ENCODE results near the gene USP19. TPM values are rescaled to one million over a fixed set of nuclear protein-coding genes. Genes with fewer than 3 reads are reported as not detected.
A peak's percentile ranks its signal among the peaks of the same experiment; 100 is the strongest.

USP19 gene
- total and polyA plus RNA-seq, 2 donors (not counting 1 experiment from before 2014, with no cell fraction given) = 73.5 to 87.3 TPM

- Histone ChIP-seq H3K4me3 (ENCODE audit: control extremely low read depth in 1 of 5, extremely low read depth in 1 of 5, insufficient read depth in 1 of 5, low read depth in 2 of 5, low read length in 4 of 5) (no peak overlapping the region), H3K79me2 (ENCODE audit: control insufficient read depth, insufficient read depth, low read length) (no peaks in the 10 kb centered on the region), H3K4me1 (ENCODE audit: control insufficient read depth in 2 of 2, insufficient read depth in 2 of 2, low read length in 2 of 2) (no peaks in the 10 kb centered on the region), H4K20me1 (ENCODE audit: control insufficient read depth, insufficient read depth, low read length, poor library complexity, severe bottlenecking) (peaks cover 10% of the 10 kb centered on the region), H3K4me2 (replicated peaks; ENCODE audit: low read depth, low read length, poor library complexity, severe bottlenecking) (no peak overlapping the region), H3K36me3 (replicated peaks in 1 of 2; ENCODE audit: control extremely low read depth in 1 of 2, control insufficient read depth in 1 of 2, extremely low read depth in 1 of 2, insufficient read depth in 2 of 2, low read length in 1 of 2) (peaks cover 0 to 21% of the 10 kb centered on the region in 2 experiments), H3K27ac (ENCODE audit: low read length in 2 of 2) (no peak overlapping the region), H2AFZ (ENCODE audit: insufficient read depth, low read depth, low read length, poor library complexity, severe bottlenecking) (no peak overlapping the region), H3K9ac (ENCODE audit: low read length) (no peak overlapping the region), H3K9me3 (ENCODE audit: control extremely low read depth in 1 of 3, control insufficient read depth in 2 of 3, insufficient read depth in 1 of 3, low read length in 2 of 3) (no peaks in the 10 kb centered on the region), H3K27me3 (replicated peaks in 1 of 4; ENCODE audit: control extremely low read depth in 1 of 4, control insufficient read depth in 3 of 4, insufficient read depth in 4 of 4, low read length in 3 of 4) (no peaks in the 10 kb centered on the region)
- Mint-ChIP-seq H3K27me3 (no peaks in the 10 kb centered on the region), H3K4me3 (no peak overlapping the region), H3K4me1 (peaks cover 4% of the 10 kb centered on the region), H3K9me3 (ENCODE audit: insufficient read depth) (no peaks in the 10 kb centered on the region), H3K27ac (no peak overlapping the region)
- TF ChIP-seq EZH2 (IDR thresholded peaks at IDR 0.05; ENCODE audit: borderline replicate concordance, insufficient read depth, low read depth, low read length, poor library complexity, severe bottlenecking) (no peak), CTCF (IDR thresholded peaks at IDR 0.05) (no peak)
- intact Hi-C loops (cut with micrococcal nuclease) = loop anchor here (2.0 kb wide), 1 partner anchor 66 kb away; no protein-coding TSS in a partner anchor
- WGBS (ENCODE audit: insufficient coverage) = 86% methylated on average over 2 of the region's 2 CpGs
- ATAC-seq (ENCODE audit: low read depth) (no peak), DNase-seq (no peak)
- ChIA-PET CTCF (interaction anchor here (0.6 to 6.1 kb wide), 5 partner anchors 12 to 439 kb away, joined by 3 to 69 read pairs (median 8); partner anchors contain the start of genes KLHDC8B, P4HTM and QRICH1), POLR2A (interaction anchor here (0.7 kb wide), 1 partner anchor 171 kb away, joined by 4 read pairs; no protein-coding TSS in a partner anchor)
Measured at GRCh38 chr3:49158792-49159191, 38.2 kb upstream of the USP19 start.

- H2AFZ ChIP-seq (ENCODE audit: insufficient read depth, low read depth, low read length, poor library complexity, severe bottlenecking) = no peak overlapping the region
- ATAC-seq (ENCODE audit: low read depth) (peak; percentile 89), DNase-seq (peak; percentile 69)
- no peaks in the 10 kb centered on the region for H3K79me2 ChIP-seq (ENCODE audit: control insufficient read depth, insufficient read depth, low read length)
- H3K4me3 ChIP-seq (ENCODE audit: control extremely low read depth in 1 of 5, extremely low read depth in 1 of 5, insufficient read depth in 1 of 5, low read depth in 2 of 5, low read length in 4 of 5) = no peak overlapping the region
- no peaks in the 10 kb centered on the region for H3K27me3 ChIP-seq (replicated peaks in 1 of 4; ENCODE audit: control extremely low read depth in 1 of 4, control insufficient read depth in 3 of 4, insufficient read depth in 4 of 4, low read length in 3 of 4)
- TF ChIP-seq EZH2 (IDR thresholded peaks at IDR 0.05; ENCODE audit: borderline replicate concordance, insufficient read depth, low read depth, low read length, poor library complexity, severe bottlenecking) (no peak), CTCF (IDR thresholded peaks at IDR 0.05) (peak; percentile 52)
- ChIA-PET POLR2A (interaction anchor here (0.7 to 0.8 kb wide), 2 partner anchors 38 to 170 kb away, joined by 3 to 4 read pairs; partner anchors contain the start of gene USP19), CTCF (interaction anchor here (0.6 to 6.1 kb wide), 7 partner anchors 12 to 438 kb away, joined by 3 to 69 read pairs (median 6); partner anchors contain the start of genes KLHDC8B, P4HTM and QRICH1)
- 78% methylated on average over 5 of the region's 5 CpGs for WGBS (ENCODE audit: insufficient coverage)
- peak overlapping the region in 1 of 2 donors; percentile 15 for H3K27ac ChIP-seq (ENCODE audit: low read length in 2 of 2)
- no peaks in the 10 kb centered on the region for H3K4me1 ChIP-seq (ENCODE audit: control insufficient read depth in 2 of 2, insufficient read depth in 2 of 2, low read length in 2 of 2)
- Mint-ChIP-seq H3K27ac (no peak overlapping the region), H3K4me3 (no peak overlapping the region), H3K4me1 (peaks cover 4% of the 10 kb centered on the region), H3K27me3 (no peaks in the 10 kb centered on the region), H3K9me3 (ENCODE audit: insufficient read depth) (no peaks in the 10 kb centered on the region)
- peaks cover 9% of the 10 kb centered on the region for H4K20me1 ChIP-seq (ENCODE audit: control insufficient read depth, insufficient read depth, low read length, poor library complexity, severe bottlenecking)
- intact Hi-C loops (cut with micrococcal nuclease) = loop anchor here (2.0 kb wide), 1 partner anchor 65 kb away; no protein-coding TSS in a partner anchor
- H3K36me3 ChIP-seq (replicated peaks in 1 of 2; ENCODE audit: control extremely low read depth in 1 of 2, control insufficient read depth in 1 of 2, extremely low read depth in 1 of 2, insufficient read depth in 2 of 2, low read length in 1 of 2) = peaks cover 0 to 15% of the 10 kb centered on the region in 2 experiments
- no peak overlapping the region for H3K9ac ChIP-seq (ENCODE audit: low read length)
- H3K9me3 ChIP-seq (ENCODE audit: control extremely low read depth in 1 of 3, control insufficient read depth in 2 of 3, insufficient read depth in 1 of 3, low read length in 2 of 3) = no peaks in the 10 kb centered on the region
- H3K4me2 ChIP-seq (replicated peaks; ENCODE audit: low read depth, low read length, poor library complexity, severe bottlenecking) = no peak overlapping the region
Measured at GRCh38 chr3:49158103-49158709, 37.6 kb upstream of the USP19 start.
